Panc1 (cell line): ENCODE measurements around the gene TCEAL2. TPM values are rescaled to one million over a fixed set of nuclear protein-coding genes. Genes with fewer than 3 reads are reported as not detected.

ENCODE experiments used
- ATAC-seq: fragments of 200-7000 bp; cut with Tn5 transposase; 2 replicates; pipeline ENCODE4 v1.9.1; 2020; ENCODE audit warnings: mild to moderate bottlenecking, moderate library complexity
- BruUV-seq: library from RNA; stranded (reverse); fragments of 400-500 nt; replicated peaks from 2 replicates; lab custom pipeline; 2021; lab: Mats Ljungman, UMichigan
- CTCF ChIA-PET: fragments of 300-600 bp; sonication (Branson Sonifier 250); formaldehyde crosslinking; loops from one replicate; lab custom pipeline; 2022; ENCODE audit warnings: antibody characterized with exemption; lab: Charles Lee
- POLR2A ChIA-PET: fragments of 300-600 bp; sonication (Branson Sonifier 250); formaldehyde crosslinking; loops from one replicate; lab custom pipeline; 2022; ENCODE audit warnings: antibody characterized with exemption; lab: Charles Lee
- DNase-seq: peaks from one replicate; pipeline ENCODE4 v3.0.0-alpha.2; 2010; ENCODE audit warnings: low read depth, low spot score
- H3K27ac ChIP-seq: 2 replicates; pipeline ENCODE4 v1.5.1; 2011; ENCODE audit warnings: mild to moderate bottlenecking, low read length, inconsistent platforms
- H3K27me3 ChIP-seq: fragments of 200-500 bp; sonication (Bioruptor generic); 2 replicates; pipeline ENCODE4 v1.6.0; 2014; ENCODE audit warnings: low read length, inconsistent platforms; ENCODE audit not compliant: control insufficient read depth, insufficient read depth
- H3K36me3 ChIP-seq: fragments of 200-500 bp; sonication (Bioruptor generic); 2 replicates; pipeline ENCODE4 v1.5.1; 2014; ENCODE audit warnings: inconsistent platforms, mild to moderate bottlenecking, low read length, moderate library complexity; ENCODE audit not compliant: control insufficient read depth, insufficient read depth
- H3K4me1 ChIP-seq: 2 replicates; pipeline ENCODE4 v1.5.1; 2011; ENCODE audit warnings: inconsistent platforms, mild to moderate bottlenecking, low read length, moderate library complexity; ENCODE audit not compliant: control insufficient read depth, insufficient read depth
- H3K4me3 ChIP-seq, 2 experiments: 2 replicates each; pipeline ENCODE4 v1.5.1; 2011 to 2012; ENCODE audit warnings: low read depth in 2 of 2, low read length in 2 of 2, mild to moderate bottlenecking in 2 of 2, inconsistent platforms in 1 of 2, moderate library complexity in 1 of 2
- H3K9me3 ChIP-seq: fragments of 200-500 bp; sonication (Bioruptor generic); 2 replicates; pipeline ENCODE4 v1.5.1; 2014; ENCODE audit warnings: low read depth, mild to moderate bottlenecking, inconsistent platforms, low read length, moderate library complexity; ENCODE audit not compliant: control insufficient read depth, insufficient read depth
- CTCF ChIP-seq: fragments of 450-650 bp; IDR thresholded peaks from 2 replicates; pipeline ENCODE4 v1.5.1; 2017; ENCODE audit warnings: mild to moderate bottlenecking
- POLR2AphosphoS5 ChIP-seq: IDR thresholded peaks from 2 replicates; pipeline ENCODE4 v1.6.1; 2012; ENCODE audit warnings: mild to moderate bottlenecking, low read depth, low read length, moderate library complexity
- SIN3A ChIP-seq: IDR thresholded peaks from 2 replicates; pipeline ENCODE4 v1.6.1; 2012; ENCODE audit warnings: low read depth, mild to moderate bottlenecking, low read length, moderate library complexity, borderline replicate concordance; ENCODE audit not compliant: insufficient read depth
- TCF7L2 ChIP-seq: IDR thresholded peaks from 2 replicates; pipeline ENCODE4 v1.6.1; 2011; ENCODE audit warnings: mild to moderate bottlenecking, low read depth, low read length, inconsistent platforms
- in situ Hi-C: cut with HindIII; loops from 2 replicates; pipeline ENCODE4 v1.10.0; 2016; ENCODE audit warnings: low sequenced_read_pairs, low pct_unique_long_range_greater_than_20kb
- intact Hi-C: fragments of 100-400 bp; cut with micrococcal nuclease; formaldehyde crosslinking; loops from one replicate; pipeline ENCODE4 v1.10.0; 2022; ENCODE audit not compliant: unreplicated experiment
- total RNA-seq: library from RNA; stranded (reverse); gene quantifications from one replicate; pipeline ENCODE4 v1.2.1, GENCODE V29; 2021; ENCODE audit not compliant: unreplicated experiment
- TF ChIP-seq, protein P1 (sequence below), 2 experiments: IDR thresholded peaks; 2 replicates each; pipeline ENCODE4 v1.6.1; 2011 to 2012; ENCODE audit warnings: low read depth in 2 of 2, control low read depth in 1 of 2, low read length in 1 of 2, mild to moderate bottlenecking in 1 of 2, moderate library complexity in 1 of 2; ENCODE audit not compliant: insufficient read depth in 1 of 2

TCEAL2 gene
- total RNA-seq, 1 experiment from 2014 or later: not detected

GRCh38 chrX:102154218-102154860 is 28.9 kb downstream of the TCEAL2 start:
- TF ChIP-seq, protein P1, sequence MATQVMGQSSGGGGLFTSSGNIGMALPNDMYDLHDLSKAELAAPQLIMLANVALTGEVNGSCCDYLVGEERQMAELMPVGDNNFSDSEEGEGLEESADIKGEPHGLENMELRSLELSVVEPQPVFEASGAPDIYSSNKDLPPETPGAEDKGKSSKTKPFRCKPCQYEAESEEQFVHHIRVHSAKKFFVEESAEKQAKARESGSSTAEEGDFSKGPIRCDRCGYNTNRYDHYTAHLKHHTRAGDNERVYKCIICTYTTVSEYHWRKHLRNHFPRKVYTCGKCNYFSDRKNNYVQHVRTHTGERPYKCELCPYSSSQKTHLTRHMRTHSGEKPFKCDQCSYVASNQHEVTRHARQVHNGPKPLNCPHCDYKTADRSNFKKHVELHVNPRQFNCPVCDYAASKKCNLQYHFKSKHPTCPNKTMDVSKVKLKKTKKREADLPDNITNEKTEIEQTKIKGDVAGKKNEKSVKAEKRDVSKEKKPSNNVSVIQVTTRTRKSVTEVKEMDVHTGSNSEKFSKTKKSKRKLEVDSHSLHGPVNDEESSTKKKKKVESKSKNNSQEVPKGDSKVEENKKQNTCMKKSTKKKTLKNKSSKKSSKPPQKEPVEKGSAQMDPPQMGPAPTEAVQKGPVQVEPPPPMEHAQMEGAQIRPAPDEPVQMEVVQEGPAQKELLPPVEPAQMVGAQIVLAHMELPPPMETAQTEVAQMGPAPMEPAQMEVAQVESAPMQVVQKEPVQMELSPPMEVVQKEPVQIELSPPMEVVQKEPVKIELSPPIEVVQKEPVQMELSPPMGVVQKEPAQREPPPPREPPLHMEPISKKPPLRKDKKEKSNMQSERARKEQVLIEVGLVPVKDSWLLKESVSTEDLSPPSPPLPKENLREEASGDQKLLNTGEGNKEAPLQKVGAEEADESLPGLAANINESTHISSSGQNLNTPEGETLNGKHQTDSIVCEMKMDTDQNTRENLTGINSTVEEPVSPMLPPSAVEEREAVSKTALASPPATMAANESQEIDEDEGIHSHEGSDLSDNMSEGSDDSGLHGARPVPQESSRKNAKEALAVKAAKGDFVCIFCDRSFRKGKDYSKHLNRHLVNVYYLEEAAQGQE (IDR thresholded peaks at IDR 0.05; ENCODE audit: insufficient read depth in 1 of 2, low read depth in 2 of 2, low read length in 1 of 2): no peak
- TF ChIP-seq TCF7L2: no peak
- peak; percentile 75 for TF ChIP-seq CTCF
- TF ChIP-seq SIN3A: no peak
- ChIA-PET CTCF (interaction anchor here (0.6 to 0.8 kb wide), 3 partner anchors 19 to 1259 kb away, joined by 3 to 5 read pairs (median 5); no protein-coding TSS in a partner anchor), POLR2A (interaction anchor here (0.6 kb wide), 1 partner anchor 8 kb away, joined by 9 read pairs; no protein-coding TSS in a partner anchor)
- intact Hi-C loops (no loop called here), in situ Hi-C loops (no loop called here)
- peaks cover 2% of the 10 kb centered on the region; the same call in 1 of the 2 replicates for H3K4me1 ChIP-seq
- no peaks in the 10 kb centered on the region for H3K9me3 ChIP-seq
- peak; percentile 56 for ATAC-seq
- peaks cover 11% of the 10 kb centered on the region for H3K27me3 ChIP-seq
- H3K36me3 ChIP-seq: no peaks in the 10 kb centered on the region
- no TSS peak for BruUV-seq
- no peak for DNase-seq
- peak overlapping the region in 1 of 2 experiments; percentile 66; a peak in 2 of 4 replicates for H3K4me3 ChIP-seq
- H3K27ac ChIP-seq: no peak overlapping the region

DNA sequence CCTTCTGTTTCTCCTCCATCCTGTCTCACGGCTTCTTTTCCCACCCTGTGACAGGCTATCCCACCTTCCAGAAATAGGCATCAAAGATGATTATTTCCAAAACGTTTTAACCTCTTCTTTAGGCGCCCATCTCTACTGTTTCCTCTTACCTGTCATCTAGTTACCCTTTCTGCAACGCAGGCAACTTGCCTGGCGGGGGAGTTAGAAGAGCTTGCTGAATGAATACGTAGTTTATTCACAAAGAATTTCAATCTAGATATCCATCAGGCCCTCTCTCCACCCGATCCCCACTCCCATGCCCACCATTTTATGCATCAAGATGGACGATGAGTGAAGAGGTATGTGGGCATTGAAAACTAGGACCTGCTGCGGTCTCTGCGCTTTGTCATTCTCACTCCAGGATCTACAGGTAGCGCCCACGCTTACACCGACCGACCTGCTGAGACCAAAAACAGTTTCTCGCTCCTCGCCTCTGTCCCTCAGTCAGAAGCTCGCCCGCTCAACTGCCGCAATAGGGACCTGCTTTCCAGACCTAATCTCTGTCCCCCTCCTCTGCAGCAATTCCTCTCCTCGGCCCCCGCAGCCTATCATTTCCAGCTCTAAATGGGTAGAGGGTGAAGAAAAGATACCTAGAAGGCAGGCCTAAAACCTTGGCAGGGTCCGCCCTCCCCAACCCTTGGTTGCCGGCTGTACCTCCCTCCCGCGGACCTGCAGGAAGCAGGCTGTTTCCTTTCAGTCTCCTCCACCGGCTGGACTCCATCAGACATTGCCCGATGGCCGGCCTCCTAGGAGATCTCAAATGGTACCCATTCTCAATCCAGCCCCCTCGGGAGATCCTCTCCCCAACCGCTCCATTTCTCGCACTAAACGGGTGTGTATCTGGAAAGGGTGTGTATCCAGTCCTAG is 29.7 kb downstream of the TCEAL2 start:
- H3K4me3 ChIP-seq: peak overlapping the region; percentile 13 to 66
- POLR2A ChIA-PET: no interaction called here

More for the DNA sequence above, 29.7 kb downstream of the TCEAL2 start:
- TF ChIP-seq TCF7L2 (no peak), CTCF (no peak), SIN3A (no peak), POLR2AphosphoS5 (no peak)
- TF ChIP-seq, protein P1 (IDR thresholded peaks at IDR 0.05; ENCODE audit: insufficient read depth in 1 of 2, low read depth in 2 of 2, low read length in 1 of 2): no peak
- no TSS peak for BruUV-seq
- CTCF ChIA-PET: interaction anchor here (0.7 kb wide), 1 partner anchor 90 kb away, joined by 8 read pairs; no protein-coding TSS in a partner anchor
- H3K27ac ChIP-seq: no peak overlapping the region
- H3K4me1 ChIP-seq: peaks cover 2% of the 10 kb centered on the region; the same call in 1 of the 2 replicates
- DNase-seq: no peak
- intact Hi-C loops: no loop called here
- peaks cover 11% of the 10 kb centered on the region for H3K27me3 ChIP-seq
- no peaks in the 10 kb centered on the region for H3K36me3 ChIP-seq
- ATAC-seq: peak; percentile 65
- H3K9me3 ChIP-seq: no peaks in the 10 kb centered on the region
- in situ Hi-C loops: no loop called here
